Endothelial cell of umbilical vein (primary cell): ENCODE data around the gene CDH7. TPM values are rescaled to one million over a fixed set of nuclear protein-coding genes. Genes with fewer than 3 reads are reported as not detected.

Experiments used
- BruUV-seq: library from RNA; stranded (reverse); fragments of 400-500 nt; replicated peaks from 2 replicates; lab custom pipeline; 2021; lab: Mats Ljungman, UMichigan
- CTCF ChIA-PET: fragments of 300-600, 350-600 bp; sonication (Branson Sonifier 250); formaldehyde crosslinking; loops from one replicate; lab custom pipeline; 2021; ENCODE audit warnings: antibody characterized with exemption, inconsistent platforms; lab: Charles Lee
- POLR2A ChIA-PET: fragments of 300-600, 350-600 bp; sonication (Branson Sonifier 250); formaldehyde crosslinking; loops from one replicate; lab custom pipeline; 2021; ENCODE audit warnings: antibody characterized with exemption, inconsistent platforms; lab: Charles Lee
- DNase-seq: peaks from one replicate; pipeline ENCODE4 v3.0.0-alpha.2; 2011; ENCODE audit warnings: low read depth, low spot score
- FAIRE-seq: peaks from 2 replicates; lab custom pipeline; 2011; peaks lifted over from hg19 to GRCh38; lab: Jason Lieb, UNC
- H2AFZ ChIP-seq: 2 replicates; pipeline ENCODE4 v1.6.0; 2012; ENCODE audit warnings: low read depth, low read length, control low read depth, inconsistent platforms
- H3K27ac ChIP-seq: 2 replicates; pipeline ENCODE4 v1.5.1; 2011; ENCODE audit warnings: low read depth, mild to moderate bottlenecking, control low read depth, low read length, moderate library complexity; ENCODE audit not compliant: insufficient read depth
- H3K27me3 ChIP-seq, 2 experiments: 2 replicates each; pipeline versions ENCODE4 v1.6.0 to v1.6.1; 2011; ENCODE audit warnings: low read length in 2 of 2, mixed read lengths in 1 of 2; ENCODE audit not compliant: control insufficient read depth in 2 of 2, insufficient read depth in 2 of 2
- H3K36me3 ChIP-seq, 2 experiments: 2 replicates in 1 of 2; 3 replicates in 1 of 2; pipeline ENCODE4 v1.5.1; 2011; ENCODE audit warnings: low read length in 2 of 2, mild to moderate bottlenecking in 1 of 2, moderate library complexity in 1 of 2; ENCODE audit not compliant: control insufficient read depth in 2 of 2, insufficient read depth in 2 of 2; ENCODE audit errors: extremely low read depth in 1 of 2
- H3K4me1 ChIP-seq: 3 replicates; pipeline ENCODE4 v1.5.1; 2011; ENCODE audit warnings: mild to moderate bottlenecking, low read length; ENCODE audit not compliant: control insufficient read depth, insufficient read depth; ENCODE audit errors: extremely low read depth
- H3K4me2 ChIP-seq: 2 replicates; pipeline ENCODE4 v1.6.1; 2011; ENCODE audit warnings: low read length, control low read depth, mixed read lengths; ENCODE audit not compliant: insufficient read depth
- H3K4me3 ChIP-seq, 3 experiments: fragments of 200-600 bp in 1 of 3; sonication (generic), shearing (Covaris generic) in 1 of 3; replicated peaks in 1 of 3; 2 replicates each; pipeline ENCODE4 v1.5.1; 2011 to 2016; ENCODE audit warnings: control low read depth in 3 of 3, low read length in 3 of 3, mild to moderate bottlenecking in 2 of 3, inconsistent platforms in 1 of 3, low read depth in 1 of 3, moderate library complexity in 1 of 3; ENCODE audit not compliant: insufficient read depth in 1 of 3
- H3K79me2 ChIP-seq: 2 replicates; pipeline ENCODE4 v1.6.0; 2012; ENCODE audit warnings: low read length, inconsistent platforms; ENCODE audit not compliant: control insufficient read depth, insufficient read depth
- H3K9ac ChIP-seq: replicated peaks from 2 replicates; pipeline ENCODE3; 2011; ENCODE audit warnings: low read length, control low read depth; ENCODE audit not compliant: insufficient read depth; ENCODE audit errors: extremely low read depth
- H3K9me1 ChIP-seq: replicated peaks from 3 replicates; pipeline ENCODE4 v1.6.0; 2011; ENCODE audit warnings: mild to moderate bottlenecking, low read length; ENCODE audit not compliant: control insufficient read depth, insufficient read depth; ENCODE audit errors: extremely low read depth
- H3K9me3 ChIP-seq: replicated peaks from 2 replicates; pipeline ENCODE4 v1.5.1; 2012; ENCODE audit warnings: low read length, inconsistent platforms; ENCODE audit not compliant: control insufficient read depth, insufficient read depth
- H4K20me1 ChIP-seq: replicated peaks from 2 replicates; pipeline ENCODE3; 2011; ENCODE audit warnings: mild to moderate bottlenecking, low read length; ENCODE audit not compliant: control insufficient read depth, insufficient read depth; ENCODE audit errors: extremely low read depth
- EZH2 ChIP-seq: IDR thresholded peaks from 2 replicates; pipeline ENCODE4 v1.6.1; 2012; ENCODE audit warnings: borderline replicate concordance, low read depth, mild to moderate bottlenecking, moderate library complexity, low read length, inconsistent platforms; ENCODE audit not compliant: severe bottlenecking
- FOS ChIP-seq: IDR thresholded peaks from 2 replicates; pipeline ENCODE4 v1.6.1; 2011; ENCODE audit warnings: mild to moderate bottlenecking, low read length, moderate library complexity, borderline replicate concordance; ENCODE audit not compliant: insufficient read depth
- GATA2 ChIP-seq: IDR thresholded peaks from 2 replicates; pipeline ENCODE4 v1.7.0; 2011; ENCODE audit warnings: low read depth, mild to moderate bottlenecking, moderate library complexity, mixed read lengths, low read length; ENCODE audit not compliant: insufficient read length, insufficient read depth
- JUN ChIP-seq: IDR thresholded peaks from 2 replicates; pipeline ENCODE4 v1.6.1; 2011; ENCODE audit warnings: borderline replicate concordance, low read depth; ENCODE audit not compliant: insufficient read length, insufficient read depth
- MYC ChIP-seq: IDR thresholded peaks from one replicate; pipeline ENCODE4 v1.6.1; 2011; ENCODE audit warnings: mild to moderate bottlenecking, low read depth, low read length
- dilution Hi-C: fragments of 300-500 bp; cut with MboI; formaldehyde crosslinking; loops from one replicate; pipeline ENCODE4 v1.15.0; 2019; ENCODE audit warnings: low sequenced_read_pairs; ENCODE audit not compliant: extremely low pct_ligation_motif_present
- intact Hi-C: fragments of 100-400 bp; cut with micrococcal nuclease; formaldehyde crosslinking; loops from one replicate; pipeline ENCODE4 v1.10.0; 2022
- polyA plus RNA-seq, 4 experiments: library from polyadenylated mRNA; depleted of rRNA in 3 of 4; stranded (reverse) in 3 of 4; unstranded in 1 of 4; fragments of >200 nt; gene quantifications; 2 replicates each; pipeline versions ENCODE4 v1.2.1 to v1.2.3, GENCODE V29; 2011 to 2012; ENCODE audit warnings: missing spikeins in 1 of 4
- total RNA-seq: library from RNA; stranded (reverse); gene quantifications from 2 replicates; pipeline ENCODE4 v1.2.3, GENCODE V29; 2021

Gene CDH7
- total and polyA plus RNA-seq, 2 donors (not counting 3 experiments of a cell fraction or from before 2014, with no cell fraction given), result not detected

GRCh38 chr18:65725251-65726050 lies 25.4 kb upstream of the CDH7 start:
- no peak overlapping the region for H3K27ac ChIP-seq
- H3K36me3 ChIP-seq, result no peaks in the 10 kb centered on the region
- FAIRE-seq (no peak), DNase-seq (no peak)
- CTCF ChIA-PET, result no interaction called here
- no peak overlapping the region for H2AFZ ChIP-seq
- dilution Hi-C loops (no loop called here), intact Hi-C loops (no loop called here)
- H3K79me2 ChIP-seq, result no peaks in the 10 kb centered on the region
- POLR2A ChIA-PET, result no interaction called here
- BruUV-seq, result no TSS peak
- TF ChIP-seq JUN (no peak), EZH2 (no peak)
- no peak overlapping the region for H3K4me2 ChIP-seq
- no peaks in the 10 kb centered on the region for H3K9me1 ChIP-seq
- no peak overlapping the region for H3K4me3 ChIP-seq
- H3K9ac ChIP-seq, result no peak overlapping the region
- H4K20me1 ChIP-seq, result no peaks in the 10 kb centered on the region
- H3K27me3 ChIP-seq, result no peaks in the 10 kb centered on the region
- no peaks in the 10 kb centered on the region for H3K4me1 ChIP-seq
- H3K9me3 ChIP-seq, result no peaks in the 10 kb centered on the region

GRCh38 chr18:65735155-65735554 lies 15.7 kb upstream of the CDH7 start:
- H3K9me1 ChIP-seq, result no peaks in the 10 kb centered on the region
- no peak overlapping the region for H3K4me2 ChIP-seq
- dilution Hi-C loops, result no loop called here
- H3K9ac ChIP-seq, result no peak overlapping the region
- ChIA-PET CTCF (no interaction called here), POLR2A (no interaction called here)
- BruUV-seq, result no TSS peak
- H3K9me3 ChIP-seq, result no peaks in the 10 kb centered on the region
- H3K4me3 ChIP-seq, result no peak overlapping the region
- H2AFZ ChIP-seq, result no peak overlapping the region
- no peak overlapping the region for H3K27ac ChIP-seq
- no peaks in the 10 kb centered on the region for H4K20me1 ChIP-seq
- no peak for DNase-seq
- intact Hi-C loops, result no loop called here
- H3K4me1 ChIP-seq, result no peaks in the 10 kb centered on the region
- no peak for TF ChIP-seq GATA2
- no peak for TF ChIP-seq FOS
- no peak for TF ChIP-seq MYC
- H3K36me3 ChIP-seq, result no peaks in the 10 kb centered on the region
- H3K27me3 ChIP-seq, result no peaks in the 10 kb centered on the region
- H3K79me2 ChIP-seq, result no peaks in the 10 kb centered on the region
- FAIRE-seq, result no peak
